ENCODE results near the gene MT1H.
"Not testable (repeated sequence)": the region's sequence is repeated elsewhere in the genome, so short reads cannot be mapped to it uniquely, and the experiment has no call there.

Gene MT1H

GRCh38 chr16:56669005-56669839, at the start of gene MT1H:
Gene MT1H, plus strand, starts transcription at chr16:56669814. Its CDS starts 71 bp downstream, at chr16:56669885.
- DNase-seq: no peak

DNA sequence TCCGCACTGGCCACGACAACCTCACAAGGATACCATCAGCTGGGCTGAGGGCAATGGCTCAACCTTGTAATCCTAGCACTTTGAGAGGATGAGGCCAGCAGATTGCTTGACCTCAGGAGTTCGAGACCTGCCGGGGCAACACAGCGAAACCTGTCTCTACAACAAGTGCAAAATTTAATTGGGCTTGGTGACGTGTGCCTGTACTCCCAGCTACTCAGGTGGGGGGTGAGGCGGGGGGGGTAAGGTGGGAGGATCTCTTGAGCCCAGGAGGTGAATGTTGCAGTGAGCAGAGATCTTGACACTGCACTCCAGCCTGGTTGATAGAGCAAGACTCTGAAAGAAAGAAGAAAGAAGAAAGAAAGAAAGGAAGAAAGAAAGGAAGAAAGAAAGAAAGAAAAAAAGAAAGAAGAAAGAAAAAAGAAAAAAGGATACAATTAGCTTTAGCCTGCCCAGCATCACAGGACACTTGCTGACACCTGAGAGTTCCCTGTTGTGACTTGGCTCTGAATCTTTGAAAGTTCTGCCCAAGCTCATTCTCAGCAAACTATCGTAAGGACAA, 49.2 kb upstream of the MT1H start:
- no peak for DNase-seq

DNA sequence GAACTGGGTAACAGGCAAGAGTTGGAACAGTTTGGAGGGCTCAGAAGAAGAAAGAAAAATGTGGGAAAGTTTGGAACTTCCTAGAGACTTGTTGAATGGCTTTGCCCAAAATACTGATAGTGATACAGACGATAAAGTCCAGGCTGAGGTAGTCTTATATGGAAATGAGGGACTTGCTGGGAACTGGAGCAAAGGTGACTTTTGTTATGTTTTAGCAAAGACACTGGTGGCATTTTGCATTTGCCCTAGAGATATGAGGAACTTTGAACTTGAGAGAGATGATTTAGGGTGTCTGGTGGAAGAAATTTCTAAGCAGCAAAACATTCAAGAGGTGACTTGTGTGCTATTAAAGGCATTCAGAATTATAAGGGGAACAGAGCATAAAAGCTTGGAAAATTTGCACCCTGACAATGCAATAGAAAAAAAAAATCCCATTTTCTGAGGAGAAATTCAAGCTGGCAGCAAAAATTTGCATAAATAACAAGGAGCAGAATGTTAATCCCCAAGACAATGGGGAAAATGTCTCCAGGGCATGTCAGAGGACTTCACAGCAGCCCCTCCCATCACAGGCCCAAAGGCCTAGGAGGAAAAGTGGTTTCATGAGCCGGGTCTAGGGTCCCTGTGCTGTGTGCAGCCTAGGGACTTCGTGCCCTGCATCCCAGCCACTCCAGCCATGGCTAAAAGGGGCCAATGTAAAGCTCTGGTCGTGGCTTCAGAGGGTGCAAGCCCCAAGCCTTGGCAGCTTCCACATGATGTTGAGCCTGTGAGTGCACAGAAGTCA, 47.8 kb upstream of the MT1H start:
- DNase-seq: not testable (repeated sequence)

DNA sequence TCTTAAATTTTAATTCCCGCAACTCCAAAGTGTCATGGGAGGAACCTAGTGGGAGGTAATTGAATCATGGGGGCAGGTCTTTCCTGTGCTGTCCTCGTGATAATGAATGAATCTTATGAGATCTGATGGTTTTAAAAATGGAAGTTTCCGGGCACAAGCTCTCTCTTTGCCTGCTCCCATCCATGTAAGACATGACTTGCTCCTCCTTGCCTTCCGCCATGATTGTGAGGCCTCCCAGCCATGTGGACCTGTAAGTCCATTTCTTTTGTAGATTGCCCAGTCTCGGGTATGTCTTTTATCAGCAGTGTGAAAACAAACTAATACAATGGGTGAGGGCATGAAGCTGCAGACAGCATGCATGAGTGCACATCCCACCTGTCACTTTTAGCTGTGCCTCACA, 46.4 kb upstream of the MT1H start:
- not testable (repeated sequence) for DNase-seq

DNA sequence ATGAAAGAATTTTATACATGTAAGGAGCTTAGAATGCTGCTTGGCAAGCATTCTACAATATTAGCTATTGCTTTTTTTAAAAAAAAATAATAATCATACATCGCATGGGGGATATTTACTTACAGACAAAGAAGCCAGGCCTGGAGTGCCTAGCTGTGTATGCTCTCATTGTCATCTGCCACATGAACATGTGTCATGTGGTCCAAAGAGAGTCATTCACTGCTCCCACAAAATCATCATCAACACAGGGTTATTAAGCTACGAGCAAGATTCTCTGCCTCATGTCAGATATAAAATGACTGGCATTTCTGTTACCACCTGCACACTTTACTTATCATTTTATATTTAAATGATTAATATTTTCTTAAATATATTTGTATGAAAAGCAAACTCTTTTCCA, 46.0 kb upstream of the MT1H start:
- DNase-seq: no peak

- DNase-seq: peak; percentile 72
Observed at GRCh38 chr16:56625140-56625942, 44.3 kb upstream of the MT1H start, which contains the start of gene MT1E. Gene MT1E, plus strand, starts transcription at chr16:56625781. Its CDS starts 71 bp downstream, at chr16:56625852.

- no peak for DNase-seq
Observed at GRCh38 chr16:56625943-56626654, 43.5 kb upstream of the MT1H start.

DNA sequence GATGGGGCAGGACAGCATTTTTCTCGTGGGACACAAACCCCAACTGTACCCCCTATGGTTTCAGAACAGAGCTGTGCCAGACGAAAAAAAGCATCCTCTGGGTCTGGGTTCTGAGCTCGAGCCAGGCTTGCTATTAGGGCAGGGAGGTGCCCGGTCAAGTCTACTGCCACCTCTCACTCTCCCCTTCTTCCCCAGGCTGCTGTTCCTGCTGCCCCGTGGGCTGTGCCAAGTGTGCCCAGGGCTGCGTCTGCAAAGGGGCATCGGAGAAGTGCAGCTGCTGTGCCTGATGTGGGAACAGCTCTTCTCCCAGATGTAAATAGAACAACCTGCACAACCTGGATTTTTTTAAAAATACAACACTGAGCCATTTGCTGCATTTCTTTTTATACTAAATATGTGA, 42.9 kb upstream of the MT1H start:
- DNase-seq: no peak

GRCh38 chr16:56628486-56629350, 40.9 kb upstream of the MT1H start:
- no peak for DNase-seq

GRCh38 chr16:56629531-56629930, 40.1 kb upstream of the MT1H start:
- DNase-seq: no peak

DNA sequence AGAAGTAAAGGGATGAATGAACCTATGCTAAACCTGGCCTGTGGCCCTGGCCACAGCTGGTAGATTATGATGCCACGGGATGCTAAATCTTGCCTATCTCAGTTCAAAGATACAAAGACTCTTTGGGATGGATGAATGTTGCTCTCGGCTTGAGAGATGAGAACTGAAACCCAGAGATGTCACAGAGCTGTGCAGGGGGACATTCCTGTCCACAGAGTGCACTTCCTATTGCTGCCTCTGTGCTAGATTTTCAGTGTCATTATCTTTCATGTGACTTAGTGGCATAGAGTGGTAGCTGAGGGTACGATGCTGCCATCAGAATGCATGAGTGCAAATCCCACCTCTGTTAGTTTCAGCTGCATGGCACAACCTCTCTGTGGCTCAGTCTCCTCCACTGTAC, 39.5 kb upstream of the MT1H start:
- DNase-seq: no peak

GRCh38 chr16:56631197-56631596, 38.4 kb upstream of the MT1H start:
- DNase-seq: no peak

- no peak for DNase-seq
Observed at GRCh38 chr16:56631832-56632155, 37.8 kb upstream of the MT1H start.

DNA sequence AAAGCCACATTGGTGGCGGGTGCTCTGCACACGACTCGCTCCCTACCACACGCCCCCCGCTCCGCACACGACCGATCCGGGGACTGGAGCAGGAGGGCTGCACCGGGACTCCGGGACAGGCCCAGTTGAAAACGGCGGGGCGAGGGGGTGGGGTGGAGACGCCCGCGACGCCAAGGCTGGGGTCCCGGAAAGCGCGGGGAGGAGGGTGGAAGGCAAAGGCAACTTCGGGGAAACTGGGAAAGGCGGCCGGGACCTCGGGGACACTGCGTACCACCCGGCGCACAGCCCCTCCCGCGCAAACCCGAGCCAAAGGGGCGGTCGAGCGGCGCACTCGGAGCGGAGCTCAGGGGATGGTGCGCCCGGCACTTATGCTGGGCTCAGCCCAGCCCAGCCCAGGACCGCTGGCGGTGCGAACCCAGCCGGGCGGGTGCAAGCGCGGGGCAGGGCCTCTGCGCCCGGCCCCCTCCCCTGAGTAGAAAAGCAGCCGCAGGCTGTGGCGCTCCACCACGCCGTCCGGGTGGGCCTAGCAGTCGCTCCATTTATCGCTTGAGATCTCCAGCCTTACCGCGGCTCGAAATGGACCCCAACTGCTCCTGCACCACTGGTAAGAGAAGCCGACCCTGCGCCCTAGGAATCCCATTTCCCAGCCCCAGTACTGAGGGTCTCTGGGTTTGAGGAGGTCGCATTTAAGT, 37.3 kb upstream of the MT1H start, which contains the start of gene MT1M:
Gene MT1M, plus strand, starts transcription at position 504 of the 692 bp plus-strand sequence. Its CDS starts 73 bp downstream, at position 577.
- DNase-seq: no peak

- no peak for DNase-seq
Observed at GRCh38 chr16:56632848-56633365, 36.7 kb upstream of the MT1H start.

GRCh38 chr16:56633535-56633934, 36.1 kb upstream of the MT1H start:
- DNase-seq: no peak

GRCh38 chr16:56634715-56635440, 34.7 kb upstream of the MT1H start:
- DNase-seq: no peak

- no peak for DNase-seq
Observed at GRCh38 chr16:56635441-56635967, 34.1 kb upstream of the MT1H start.

Measured in activated CD4-positive, alpha-beta T cell treated with anti-CD3 and anti-CD28 coated beads, Interleukin-2, Interleukin-6, amounts not matched to agents 100 ng/mL and 50 ng/mL, durations not matched to agents 16 hours and 8 hours (primary cell).